MM.1S (cell line): ENCODE data around the gene WDR70.
"Not testable (repeated sequence)": the region's sequence is repeated elsewhere in the genome, so short reads cannot be mapped to it uniquely, and the experiment has no call there.

Source experiments
- DNase-seq: peaks from one replicate; pipeline ENCODE4 v3.0.0-alpha.2; 2015
- H2AFZ ChIP-seq: fragments of 300-600 bp; sonication (generic); 2 replicates; pipeline ENCODE4 v1.6.0; 2016; ENCODE audit warnings: antibody characterized with exemption, low read length
- H3F3A ChIP-seq: fragments of 300-600 bp; sonication (generic); 2 replicates; pipeline ENCODE4 v1.6.1; 2016; ENCODE audit warnings: mild to moderate bottlenecking, antibody characterized with exemption, low read length, moderate library complexity, mixed read lengths; ENCODE audit not compliant: insufficient read depth
- H3K27ac ChIP-seq: fragments of 300-600 bp; sonication (generic); 2 replicates; pipeline ENCODE4 v1.5.1; 2016; ENCODE audit warnings: mild to moderate bottlenecking, low read length
- H3K27me3 ChIP-seq: fragments of 300-600 bp; sonication (generic); replicated peaks from 2 replicates; pipeline ENCODE4 v1.6.0; 2016; ENCODE audit warnings: low read length; ENCODE audit not compliant: insufficient read depth
- H3K36me3 ChIP-seq: fragments of 300-600 bp; sonication (generic); replicated peaks from 2 replicates; pipeline ENCODE4 v1.6.1; 2016; ENCODE audit warnings: mild to moderate bottlenecking, low read length, mixed read lengths; ENCODE audit not compliant: insufficient read depth
- H3K4me1 ChIP-seq: fragments of 300-600 bp; sonication (generic); 2 replicates; pipeline ENCODE4 v1.6.1; 2016; ENCODE audit warnings: low read length, mixed read lengths
- H3K4me2 ChIP-seq: fragments of 300-600 bp; sonication (generic); 2 replicates; pipeline ENCODE4 v1.6.0; 2016; ENCODE audit warnings: low read depth, low read length
- H3K4me3 ChIP-seq: fragments of 300-600 bp; sonication (generic); 2 replicates; pipeline ENCODE4 v1.5.1; 2016; ENCODE audit warnings: low read length, mixed read lengths
- H3K79me2 ChIP-seq: fragments of 300-600 bp; sonication (generic); 2 replicates; pipeline ENCODE4 v1.6.1; 2016; ENCODE audit warnings: mixed run types, low read length, mixed read lengths
- H3K9ac ChIP-seq: fragments of 300-600 bp; sonication (generic); 2 replicates; pipeline ENCODE4 v1.6.1; 2016; ENCODE audit warnings: low read length, mixed read lengths
- H3K9me2 ChIP-seq: fragments of 300-600 bp; sonication (generic); replicated peaks from 2 replicates; pipeline ENCODE4 v1.6.1; 2016; ENCODE audit warnings: mild to moderate bottlenecking, low read length, mixed read lengths; ENCODE audit not compliant: insufficient read depth
- H3K9me3 ChIP-seq: fragments of 300-600 bp; sonication (generic); replicated peaks from 2 replicates; pipeline ENCODE4 v1.6.1; 2016; ENCODE audit warnings: mild to moderate bottlenecking, low read length, mixed read lengths; ENCODE audit not compliant: insufficient read depth
- H4K20me1 ChIP-seq: fragments of 300-600 bp; sonication (generic); 2 replicates; pipeline ENCODE4 v1.6.1; 2016; ENCODE audit warnings: mild to moderate bottlenecking, low read length, moderate library complexity, mixed read lengths; ENCODE audit not compliant: insufficient read depth
- EZH2 ChIP-seq: fragments of 300-600 bp; sonication (generic); optimal IDR thresholded peaks from 2 replicates; pipeline ENCODE3; 2017; ENCODE audit warnings: low read depth, mild to moderate bottlenecking, antibody characterized with exemption, low read length, mixed read lengths
- EZH2phosphoT487 ChIP-seq: fragments of 300-600 bp; sonication (generic); IDR thresholded peaks from 2 replicates; pipeline ENCODE4 v1.6.1; 2018; ENCODE audit warnings: antibody characterized with exemption, low read length
- TF ChIP-seq, protein P1 (sequence below): fragments of 300-600 bp; sonication (generic); IDR thresholded peaks from 2 replicates; pipeline ENCODE4 v1.5.1; 2016; ENCODE audit warnings: antibody characterized with exemption, low read length, mixed read lengths

Gene WDR70

DNA sequence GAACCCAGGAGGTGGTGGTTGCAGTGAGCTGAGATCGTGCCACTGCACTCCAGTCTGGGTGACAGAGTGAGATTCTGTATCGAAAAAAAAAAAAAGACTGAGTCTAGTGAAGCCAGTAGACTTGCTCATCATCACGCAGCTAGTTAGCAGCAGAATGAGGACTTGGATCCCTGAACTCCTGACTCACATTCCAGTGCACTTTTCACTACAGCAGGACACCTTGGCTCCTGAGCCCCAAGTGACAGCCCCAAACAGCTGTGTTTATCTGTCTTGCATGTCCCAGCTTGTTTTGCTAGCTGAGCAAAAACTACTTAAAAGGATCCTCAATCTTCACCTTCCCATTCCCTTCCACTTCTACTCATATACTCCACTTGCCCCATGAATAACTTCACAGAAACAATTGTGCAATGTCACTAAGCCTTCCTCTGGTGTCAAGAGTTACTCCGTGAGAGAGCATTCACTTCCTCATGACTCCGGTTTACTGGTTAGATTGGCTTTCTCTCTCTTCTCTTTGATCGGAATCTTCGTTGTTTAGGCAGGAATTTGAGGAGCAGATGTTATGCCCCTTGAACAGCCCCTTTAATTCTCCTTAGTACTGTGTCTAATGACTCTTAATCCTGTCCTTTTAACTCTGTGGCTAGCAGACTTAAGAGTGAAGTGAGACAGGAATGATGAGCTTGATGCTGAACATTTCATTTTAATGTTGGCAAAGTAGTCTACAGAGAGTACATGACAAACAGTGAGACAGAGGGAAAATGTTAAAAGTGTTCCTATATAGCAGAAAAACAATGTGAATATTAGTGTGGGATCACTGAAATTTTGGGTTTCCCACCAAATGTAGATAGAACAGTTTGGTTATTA, 84.3 kb downstream of the WDR70 start:
- H3K9me2 ChIP-seq, H3F3A ChIP-seq, H3K4me1 ChIP-seq, H3K9me3 ChIP-seq, H3K27ac ChIP-seq, H3K27me3 ChIP-seq, H3K9ac ChIP-seq, H3K4me3 ChIP-seq, H3K36me3 ChIP-seq, DNase-seq, H3K4me2 ChIP-seq, H3K79me2 ChIP-seq, H4K20me1 ChIP-seq, H2AFZ ChIP-seq: not testable (repeated sequence)

DNA sequence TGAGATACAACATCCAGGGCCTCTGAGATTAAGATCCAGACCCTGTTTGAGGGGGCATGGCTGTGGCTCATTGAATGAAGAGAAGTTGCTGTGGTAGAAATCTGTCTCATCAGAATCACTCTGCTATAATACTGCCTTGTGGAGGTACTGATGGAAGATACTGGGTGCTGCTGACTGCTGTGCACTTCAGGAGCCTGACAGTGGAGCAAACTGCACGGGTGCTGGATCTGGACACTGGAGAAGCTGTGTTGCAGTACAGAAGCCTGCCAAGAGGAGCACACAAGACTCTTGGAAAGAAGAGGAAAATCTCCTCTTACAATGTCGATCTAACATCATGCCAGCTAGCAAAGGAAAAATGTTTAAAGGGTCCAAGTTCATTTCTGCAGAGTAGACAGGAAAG, 85.5 kb downstream of the WDR70 start:
- H3K9ac ChIP-seq, H3K79me2 ChIP-seq, H4K20me1 ChIP-seq, H3K4me2 ChIP-seq, H3K4me3 ChIP-seq, H3F3A ChIP-seq, H3K4me1 ChIP-seq, H3K36me3 ChIP-seq, H3K27ac ChIP-seq, H3K9me2 ChIP-seq, H2AFZ ChIP-seq, H3K9me3 ChIP-seq, DNase-seq, H3K27me3 ChIP-seq: not testable (repeated sequence)

DNA sequence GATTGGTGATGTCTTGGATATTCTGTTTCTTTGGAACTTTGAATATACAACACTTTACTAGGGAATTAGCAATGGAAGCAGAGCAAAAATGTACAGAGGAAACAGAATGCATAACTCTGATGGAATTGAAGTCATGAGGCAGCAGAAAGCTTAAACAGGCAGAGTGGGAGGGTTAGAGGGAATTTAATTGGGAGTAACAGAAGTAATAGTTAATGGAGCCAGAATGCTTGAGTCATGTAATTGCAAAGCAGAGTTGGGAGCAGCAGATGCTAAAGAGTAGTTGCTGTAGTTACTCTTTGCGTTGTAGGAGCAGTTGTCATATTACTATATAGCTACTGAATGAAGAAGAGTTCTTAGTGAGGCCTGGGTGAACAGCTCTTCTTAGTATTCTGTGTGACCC, 90.3 kb downstream of the WDR70 start:
- not testable (repeated sequence) for H2AFZ ChIP-seq, H3K36me3 ChIP-seq, H3K4me3 ChIP-seq, H3K27ac ChIP-seq, H3K9me3 ChIP-seq, DNase-seq, H3K9me2 ChIP-seq, H3K27me3 ChIP-seq, H3K9ac ChIP-seq, H3K4me2 ChIP-seq, H3F3A ChIP-seq, H4K20me1 ChIP-seq, H3K79me2 ChIP-seq
- H3K4me1 ChIP-seq = peaks cover 18% of the 10 kb centered on the region

DNA sequence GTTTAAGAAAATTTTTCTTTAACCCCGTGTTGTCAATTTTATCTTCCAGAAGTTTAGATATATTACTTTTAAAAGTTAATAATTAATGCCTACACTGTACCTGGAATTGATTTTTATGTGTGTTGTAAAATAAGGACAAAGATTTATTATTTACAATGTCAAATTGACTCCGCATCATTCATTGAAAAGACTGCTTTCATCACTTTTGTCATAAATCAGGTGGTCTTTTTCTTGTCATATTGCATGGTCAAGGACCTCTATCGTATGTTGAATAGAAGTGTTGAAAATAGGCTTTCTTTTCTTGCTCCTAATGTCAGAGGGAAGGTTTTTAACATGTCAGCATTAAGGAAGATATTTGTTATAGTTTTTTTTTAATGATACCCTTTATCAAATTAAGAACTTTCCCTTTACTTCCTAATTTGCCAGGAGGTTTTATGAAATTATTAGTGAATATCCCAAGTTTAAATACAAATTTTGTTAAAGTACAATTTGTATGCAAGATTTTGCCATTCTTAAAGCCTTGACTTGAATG, 92.6 kb downstream of the WDR70 start:
- Histone ChIP-seq H3K4me1 (peaks cover 18% of the 10 kb centered on the region), H3K9me3 (no peaks in the 10 kb centered on the region), H3K9ac (no peak overlapping the region), H3K4me2 (no peak overlapping the region), H3K79me2 (no peaks in the 10 kb centered on the region), H3K4me3 (no peak overlapping the region), H3F3A (no peaks in the 10 kb centered on the region), H3K27me3 (no peaks in the 10 kb centered on the region), H3K9me2 (no peaks in the 10 kb centered on the region), H4K20me1 (no peaks in the 10 kb centered on the region), H2AFZ (no peak overlapping the region), H3K36me3 (no peaks in the 10 kb centered on the region), H3K27ac (no peak overlapping the region)
- no peak for TF ChIP-seq EZH2
- TF ChIP-seq EZH2phosphoT487 = no peak
- TF ChIP-seq, protein P1, sequence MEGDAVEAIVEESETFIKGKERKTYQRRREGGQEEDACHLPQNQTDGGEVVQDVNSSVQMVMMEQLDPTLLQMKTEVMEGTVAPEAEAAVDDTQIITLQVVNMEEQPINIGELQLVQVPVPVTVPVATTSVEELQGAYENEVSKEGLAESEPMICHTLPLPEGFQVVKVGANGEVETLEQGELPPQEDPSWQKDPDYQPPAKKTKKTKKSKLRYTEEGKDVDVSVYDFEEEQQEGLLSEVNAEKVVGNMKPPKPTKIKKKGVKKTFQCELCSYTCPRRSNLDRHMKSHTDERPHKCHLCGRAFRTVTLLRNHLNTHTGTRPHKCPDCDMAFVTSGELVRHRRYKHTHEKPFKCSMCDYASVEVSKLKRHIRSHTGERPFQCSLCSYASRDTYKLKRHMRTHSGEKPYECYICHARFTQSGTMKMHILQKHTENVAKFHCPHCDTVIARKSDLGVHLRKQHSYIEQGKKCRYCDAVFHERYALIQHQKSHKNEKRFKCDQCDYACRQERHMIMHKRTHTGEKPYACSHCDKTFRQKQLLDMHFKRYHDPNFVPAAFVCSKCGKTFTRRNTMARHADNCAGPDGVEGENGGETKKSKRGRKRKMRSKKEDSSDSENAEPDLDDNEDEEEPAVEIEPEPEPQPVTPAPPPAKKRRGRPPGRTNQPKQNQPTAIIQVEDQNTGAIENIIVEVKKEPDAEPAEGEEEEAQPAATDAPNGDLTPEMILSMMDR = no peak
- DNase-seq = no peak
